ENCODE measurements around the gene ZBTB11. TPM values are rescaled to one million over a fixed set of nuclear protein-coding genes. Genes with fewer than 3 reads are reported as not detected.

ZBTB11 gene
- total and polyA plus RNA-seq, 10 of the 15 experiments (the other 5 are each of a cell fraction or from before 2014, with no cell fraction given) = 3.5 to 25.7 (median 18.0) TPM

DNA sequence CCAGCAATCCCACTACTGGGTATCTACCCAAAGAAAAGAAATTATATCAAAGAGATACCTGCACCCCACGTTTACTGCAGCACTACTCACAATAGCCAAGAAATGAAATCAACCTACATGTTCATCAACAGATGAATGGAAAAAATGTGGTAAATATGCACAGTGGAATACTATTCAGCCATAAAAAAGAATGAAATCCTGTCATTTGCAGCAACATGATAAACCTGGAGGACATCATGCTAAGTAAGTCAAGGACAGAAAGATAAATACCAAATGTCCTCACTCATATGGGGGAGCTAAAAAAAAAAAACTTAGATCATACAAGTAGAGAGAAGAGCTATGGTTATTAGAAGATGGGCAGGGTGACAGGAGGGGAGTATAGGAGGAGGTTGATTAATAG, 9.1 kb downstream of the ZBTB11 start (continued):
- TF ChIP-seq, protein P1, sequence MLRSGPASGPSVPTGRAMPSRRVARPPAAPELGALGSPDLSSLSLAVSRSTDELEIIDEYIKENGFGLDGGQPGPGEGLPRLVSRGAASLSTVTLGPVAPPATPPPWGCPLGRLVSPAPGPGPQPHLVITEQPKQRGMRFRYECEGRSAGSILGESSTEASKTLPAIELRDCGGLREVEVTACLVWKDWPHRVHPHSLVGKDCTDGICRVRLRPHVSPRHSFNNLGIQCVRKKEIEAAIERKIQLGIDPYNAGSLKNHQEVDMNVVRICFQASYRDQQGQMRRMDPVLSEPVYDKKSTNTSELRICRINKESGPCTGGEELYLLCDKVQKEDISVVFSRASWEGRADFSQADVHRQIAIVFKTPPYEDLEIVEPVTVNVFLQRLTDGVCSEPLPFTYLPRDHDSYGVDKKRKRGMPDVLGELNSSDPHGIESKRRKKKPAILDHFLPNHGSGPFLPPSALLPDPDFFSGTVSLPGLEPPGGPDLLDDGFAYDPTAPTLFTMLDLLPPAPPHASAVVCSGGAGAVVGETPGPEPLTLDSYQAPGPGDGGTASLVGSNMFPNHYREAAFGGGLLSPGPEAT (IDR thresholded peaks at IDR 0.05; ENCODE audit: low read depth) = no peak
- no peak for TF ChIP-seq TCF3 (IDR thresholded peaks at IDR 0.05; ENCODE audit: borderline replicate concordance, insufficient read depth, low read depth, low read length)
- TF ChIP-seq ZNF207 (IDR thresholded peaks at IDR 0.05; ENCODE audit: borderline replicate concordance) = no peak
- no peak for TF ChIP-seq MEF2A (IDR thresholded peaks at IDR 0.05; ENCODE audit: insufficient read depth, low read depth, low read length)
- no peak for TF ChIP-seq ESRRA (IDR thresholded peaks at IDR 0.05; ENCODE audit: low read length)
- TF ChIP-seq ATF3 (IDR thresholded peaks at IDR 0.05; ENCODE audit: borderline replicate concordance, extremely low read depth, low read depth, low read length) = no peak
- no peak for TF ChIP-seq ATF7 (IDR thresholded peaks at IDR 0.05; ENCODE audit: low read depth)
- TF ChIP-seq CHD1 (IDR thresholded peaks at IDR 0.05; ENCODE audit: low read depth, low read length) = no peak
- no peak for TF ChIP-seq IRF3 (IDR thresholded peaks at IDR 0.05)
- no peak for TF ChIP-seq POU2F2 (IDR thresholded peaks at IDR 0.05; ENCODE audit: borderline replicate concordance, low read depth, low read length)
- TF ChIP-seq SKIL (IDR thresholded peaks at IDR 0.05; ENCODE audit: low read depth, poor library complexity, severe bottlenecking) = no peak
